IMR-90 (cell line): ENCODE data around the gene CENPU.

ENCODE experiments used
- CTCF ChIP-seq: conservative IDR thresholded peaks from 2 replicates; pipeline ENCODE4 v1.5.1; 2012; ENCODE audit warnings: mild to moderate bottlenecking, low read depth, low read length, improper control_type of control experiment
- RFX5 ChIP-seq: IDR thresholded peaks from 2 replicates; pipeline ENCODE4 v1.8.0; 2012; ENCODE audit warnings: low read depth, mild to moderate bottlenecking, low read length, moderate library complexity
- TF ChIP-seq, protein P1 (sequence below): fragments of 150-350 bp; IDR thresholded peaks from 2 replicates; pipeline ENCODE4 v1.6.1; 2017; ENCODE audit warnings: mild to moderate bottlenecking, antibody characterized with exemption, low read length, low read depth

DNA sequence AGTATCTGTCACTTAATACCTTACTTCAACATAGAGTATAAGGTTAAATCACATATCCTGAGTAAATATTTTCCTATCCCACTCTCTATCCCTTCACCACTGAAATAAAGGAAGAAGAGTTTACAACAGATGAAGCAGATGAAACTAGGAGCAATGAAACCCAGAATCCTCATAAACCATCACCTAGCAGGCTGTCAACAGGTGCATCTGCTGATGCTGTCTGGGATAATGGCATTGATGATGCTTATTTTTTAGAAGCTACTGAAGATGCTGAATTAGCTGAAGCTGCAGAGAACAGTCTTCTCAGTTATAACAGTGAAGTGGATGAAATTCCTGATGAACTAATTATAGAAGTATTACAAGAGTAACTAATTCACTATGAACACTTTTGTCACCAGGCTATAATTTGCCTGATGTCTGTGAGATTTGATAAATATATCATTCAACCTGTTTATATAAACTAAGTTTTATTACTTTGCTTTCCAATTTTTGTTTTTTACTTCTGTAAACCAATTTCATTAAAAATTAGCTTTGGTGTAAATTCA lies 39.4 kb downstream of the CENPU start:
- TF ChIP-seq CTCF (no peak), RFX5 (no peak)
- TF ChIP-seq, protein P1, sequence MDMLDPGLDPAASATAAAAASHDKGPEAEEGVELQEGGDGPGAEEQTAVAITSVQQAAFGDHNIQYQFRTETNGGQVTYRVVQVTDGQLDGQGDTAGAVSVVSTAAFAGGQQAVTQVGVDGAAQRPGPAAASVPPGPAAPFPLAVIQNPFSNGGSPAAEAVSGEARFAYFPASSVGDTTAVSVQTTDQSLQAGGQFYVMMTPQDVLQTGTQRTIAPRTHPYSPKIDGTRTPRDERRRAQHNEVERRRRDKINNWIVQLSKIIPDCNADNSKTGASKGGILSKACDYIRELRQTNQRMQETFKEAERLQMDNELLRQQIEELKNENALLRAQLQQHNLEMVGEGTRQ, result no peak
